PC-9 (cell line): ENCODE data around the gene OR12D1. TPM values are rescaled to one million over a fixed set of nuclear protein-coding genes. Genes with fewer than 3 reads are reported as not detected.

Experiments
- BruUV-seq: library from RNA; stranded (reverse); fragments of 400-500 nt; replicated peaks from 2 replicates; lab custom pipeline; 2021; lab: Mats Ljungman, UMichigan
- CTCF ChIA-PET: fragments of 300-600 bp; sonication (Branson Sonifier 250); formaldehyde crosslinking; loops from one replicate; lab custom pipeline; 2022; ENCODE audit warnings: antibody characterized with exemption; lab: Charles Lee
- POLR2A ChIA-PET: fragments of 300-600 bp; sonication (Branson Sonifier 250); formaldehyde crosslinking; loops from one replicate; lab custom pipeline; 2022; ENCODE audit warnings: antibody characterized with exemption; ENCODE audit not compliant: unreplicated experiment; lab: Charles Lee
- DNase-seq, 2 experiments: peaks; one replicate each; pipeline versions ENCODE4 v3.0.0 to v3.0.0-alpha.2; 2015 to 2022; ENCODE audit warnings: mixed read lengths in 1 of 2
- H2AFZ ChIP-seq: fragments of 200-600 bp; sonication (generic); 2 replicates; pipeline ENCODE4 v1.8.1; 2017; ENCODE audit warnings: antibody characterized with exemption
- H3F3A ChIP-seq: fragments of 200-600 bp; sonication (generic); 2 replicates; pipeline ENCODE4 v1.8.1; 2017; ENCODE audit warnings: antibody characterized with exemption, mild to moderate bottlenecking, low read depth; ENCODE audit not compliant: insufficient read depth
- H3K27ac ChIP-seq: fragments of 200-600 bp; sonication (generic); 2 replicates; pipeline ENCODE4 v1.6.1; 2016; ENCODE audit warnings: mixed run types
- H3K27me3 ChIP-seq: fragments of 200-600 bp; sonication (generic); 2 replicates; pipeline ENCODE4 v1.6.1; 2016; ENCODE audit warnings: low read depth, mixed run types; ENCODE audit not compliant: insufficient read depth
- H3K36me3 ChIP-seq: fragments of 200-600 bp; sonication (generic); 2 replicates; pipeline ENCODE4 v1.6.1; 2016; ENCODE audit warnings: low read depth, mixed run types
- H3K4me1 ChIP-seq: fragments of 200-600 bp; sonication (generic); replicated peaks from 2 replicates; pipeline ENCODE4 v1.6.1; 2016; ENCODE audit warnings: mixed run types; ENCODE audit not compliant: insufficient read depth
- H3K4me2 ChIP-seq: fragments of 200-600 bp; sonication (generic); 2 replicates; pipeline ENCODE4 v1.6.1; 2017; ENCODE audit warnings: mixed run types
- H3K4me3 ChIP-seq: fragments of 200-600 bp; sonication (generic); 2 replicates; pipeline ENCODE4 v1.6.1; 2016; ENCODE audit warnings: mixed run types
- H3K79me2 ChIP-seq: fragments of 200-600 bp; sonication (generic); 2 replicates; pipeline ENCODE4 v1.6.1; 2017; ENCODE audit warnings: low read depth, mixed run types
- H3K9me2 ChIP-seq: fragments of 200-600 bp; sonication (generic); 2 replicates; pipeline ENCODE4 v1.8.1; 2017; ENCODE audit warnings: mild to moderate bottlenecking; ENCODE audit not compliant: insufficient read depth
- H3K9me3 ChIP-seq: fragments of 200-600 bp; sonication (generic); 2 replicates; pipeline ENCODE4 v1.8.1; 2016; ENCODE audit warnings: low read depth; ENCODE audit not compliant: insufficient read depth
- H4K20me1 ChIP-seq: fragments of 200-600 bp; sonication (generic); 2 replicates; pipeline ENCODE4 v1.8.1; 2017; ENCODE audit not compliant: insufficient read depth
- CTCF ChIP-seq: fragments of 200-600 bp; sonication (generic); conservative IDR thresholded peaks from 2 replicates; pipeline ENCODE4 v1.6.1; 2017; ENCODE audit warnings: mixed run types, antibody characterized with exemption, mild to moderate bottlenecking, moderate library complexity
- EZH2 ChIP-seq: fragments of 200-600 bp; sonication (generic); IDR thresholded peaks from 2 replicates; pipeline ENCODE4 v1.8.0; 2017; ENCODE audit warnings: antibody characterized with exemption, low read depth
- intact Hi-C: fragments of 100-400 bp; cut with micrococcal nuclease; formaldehyde crosslinking; loops from one replicate; pipeline ENCODE4 v1.10.0; 2022; ENCODE audit not compliant: unreplicated experiment
- total RNA-seq: library from RNA; stranded (reverse); gene quantifications from 2 replicates; pipeline ENCODE4 v1.2.3, GENCODE V29; 2021

OR12D1 gene
- total RNA-seq, 1 experiment from 2014 or later, result not detected

GRCh38 chr6:29447670-29448069, 32.9 kb downstream of the OR12D1 start:
- Histone ChIP-seq H3K79me2 (no peaks in the 10 kb centered on the region), H3K36me3 (no peaks in the 10 kb centered on the region), H3K9me2 (no peaks in the 10 kb centered on the region), H3K4me2 (no peak overlapping the region), H3K4me1 (no peaks in the 10 kb centered on the region), H3K4me3 (no peak overlapping the region), H2AFZ (no peak overlapping the region), H3K27me3 (no peaks in the 10 kb centered on the region), H3K27ac (no peak overlapping the region), H3K9me3 (no peaks in the 10 kb centered on the region), H3F3A (no peaks in the 10 kb centered on the region), H4K20me1 (no peaks in the 10 kb centered on the region)
- ChIA-PET CTCF (no interaction called here), POLR2A (no interaction called here)
- intact Hi-C loops, result no loop called here
- BruUV-seq, result no TSS peak
- DNase-seq, result no peak
- TF ChIP-seq EZH2 (no peak), CTCF (no peak)

DNA sequence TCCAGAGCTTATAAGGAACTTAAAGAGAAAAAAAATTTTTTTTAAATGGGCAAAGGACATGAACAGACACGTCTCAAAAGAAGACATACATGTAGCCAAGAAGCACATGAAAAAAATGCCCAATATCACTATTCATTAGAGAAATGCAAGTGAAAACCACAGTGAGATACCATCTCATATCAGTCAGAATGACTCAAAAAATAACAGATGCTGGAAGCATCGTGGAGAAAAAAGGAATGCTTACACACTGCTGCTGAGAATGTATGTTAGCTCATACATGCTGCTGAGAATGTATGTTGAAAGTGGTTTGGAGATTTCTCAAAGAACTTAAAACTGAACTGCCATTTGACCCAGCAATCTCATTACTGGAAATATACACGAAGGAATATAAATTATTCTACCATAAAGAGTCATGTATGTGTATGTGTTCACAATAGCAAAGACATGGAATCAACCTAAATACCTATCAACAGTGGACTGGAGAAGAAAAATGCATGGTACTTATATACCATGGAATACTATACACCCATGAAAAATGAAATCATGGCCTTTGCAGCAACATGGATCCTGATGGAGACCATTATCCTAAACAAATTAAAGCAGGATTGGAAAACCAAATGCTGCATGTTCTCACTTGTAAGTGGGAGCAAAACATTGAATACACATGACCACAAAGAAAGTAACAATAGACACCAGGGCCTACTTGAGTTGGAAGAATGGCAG, 36.9 kb downstream of the OR12D1 start:
- TF ChIP-seq CTCF (no peak), EZH2 (no peak)
- intact Hi-C loops, result no loop called here
- no peaks in the 10 kb centered on the region for H3K4me1 ChIP-seq
- H3K9me3 ChIP-seq, result no peaks in the 10 kb centered on the region
- no peaks in the 10 kb centered on the region for H3K27me3 ChIP-seq
- H3K4me3 ChIP-seq, result no peak overlapping the region
- ChIA-PET CTCF (no interaction called here), POLR2A (no interaction called here)
- no peaks in the 10 kb centered on the region for H3K79me2 ChIP-seq
- no peak overlapping the region for H3K27ac ChIP-seq
- no peaks in the 10 kb centered on the region for H4K20me1 ChIP-seq
- no peak for DNase-seq
- H3K9me2 ChIP-seq, result no peaks in the 10 kb centered on the region
- no peak overlapping the region for H3K4me2 ChIP-seq
- no peaks in the 10 kb centered on the region for H3K36me3 ChIP-seq
- no peaks in the 10 kb centered on the region for H3F3A ChIP-seq
- BruUV-seq, result no TSS peak
- no peak overlapping the region for H2AFZ ChIP-seq

DNA sequence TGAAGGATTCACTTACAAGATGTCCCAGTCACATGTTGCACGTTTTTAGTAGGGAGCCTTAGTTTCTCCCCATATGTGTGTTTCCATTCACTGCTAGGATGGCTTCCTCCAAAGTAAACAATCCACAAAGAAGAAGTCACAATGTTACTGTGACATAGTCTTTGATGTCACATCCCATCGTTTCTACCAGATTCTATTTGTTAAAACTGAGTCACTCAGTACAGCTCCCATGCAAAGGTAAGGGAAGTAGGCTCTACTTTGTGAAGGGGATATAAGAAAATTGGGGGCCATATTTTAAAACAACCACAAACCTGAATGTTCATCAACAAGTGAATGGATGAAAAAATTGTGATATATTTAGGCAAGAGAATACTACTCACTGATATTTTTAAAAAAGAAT, 42.2 kb downstream of the OR12D1 start, which contains the start of the genes OR11A1 and OR2H1:
Gene OR11A1 (minus strand): TSS at position 101 of the 400 bp plus-strand sequence. CDS start 29,430 bp downstream, outside the sequence.
Gene OR2H1 (plus strand): TSS at position 185 of the 400 bp plus-strand sequence. CDS start 4,615 bp downstream, outside the sequence.
- H3K79me2 ChIP-seq, result no peaks in the 10 kb centered on the region
- intact Hi-C loops, result no loop called here
- CTCF ChIA-PET, result interaction anchor here (0.6 kb wide), 1 partner anchor 118 kb away, joined by 3 read pairs; no protein-coding TSS in a partner anchor
- no peak for DNase-seq
- H3K27me3 ChIP-seq, result peaks cover 9% of the 10 kb centered on the region; the same call in 1 of the 2 replicates
- no peak within 1 kb of the TSS for H3K27ac ChIP-seq
- H3K36me3 ChIP-seq, result no peaks in the 10 kb centered on the region
- no peaks in the 10 kb centered on the region; the same call in 1 of the 2 replicates for H3K9me3 ChIP-seq
- TF ChIP-seq CTCF (no peak), EZH2 (no peak)
- BruUV-seq, result no TSS peak
- H3F3A ChIP-seq, result no peaks in the 10 kb centered on the region
- no peaks in the 10 kb centered on the region for H3K4me1 ChIP-seq
- H3K9me2 ChIP-seq, result no peaks in the 10 kb centered on the region
- POLR2A ChIA-PET, result no interaction called here
- H3K4me2 ChIP-seq, result no peak within 1 kb of the TSS
- H4K20me1 ChIP-seq, result no peaks in the 10 kb centered on the region
- no peak within 1 kb of the TSS for H2AFZ ChIP-seq
- no peak within 1 kb of the TSS for H3K4me3 ChIP-seq
